Measurements from ENCODE around the gene GAS6.

GAS6 gene

DNA sequence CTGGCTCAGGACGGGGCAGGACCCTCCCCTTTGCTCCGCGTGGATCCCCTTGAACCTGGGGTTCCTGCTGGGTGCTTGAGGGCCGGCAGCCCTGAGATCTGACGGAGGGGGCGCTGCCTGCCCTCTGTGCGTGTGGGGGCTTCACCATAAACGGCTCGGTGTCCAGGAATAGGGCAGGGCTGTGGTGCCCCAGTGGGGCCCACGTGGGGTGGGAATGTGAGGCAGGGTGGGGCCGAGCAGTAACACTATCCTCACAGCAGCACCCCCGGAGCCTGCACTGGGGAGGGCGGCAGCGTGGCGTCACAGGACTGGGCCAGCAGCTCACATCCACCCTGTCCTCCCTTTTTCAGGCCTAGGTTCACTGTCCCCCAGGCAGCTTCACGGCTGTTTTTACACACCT, 38.0 kb downstream of the GAS6 start:
- no peak for TF ChIP-seq POLR2A (IDR thresholded peaks at IDR 0.05; ENCODE audit: low read depth, low read length)
- FAIRE-seq (no peak), DNase-seq (ENCODE audit: insufficient read length, low spot score) (no peak)

DNA sequence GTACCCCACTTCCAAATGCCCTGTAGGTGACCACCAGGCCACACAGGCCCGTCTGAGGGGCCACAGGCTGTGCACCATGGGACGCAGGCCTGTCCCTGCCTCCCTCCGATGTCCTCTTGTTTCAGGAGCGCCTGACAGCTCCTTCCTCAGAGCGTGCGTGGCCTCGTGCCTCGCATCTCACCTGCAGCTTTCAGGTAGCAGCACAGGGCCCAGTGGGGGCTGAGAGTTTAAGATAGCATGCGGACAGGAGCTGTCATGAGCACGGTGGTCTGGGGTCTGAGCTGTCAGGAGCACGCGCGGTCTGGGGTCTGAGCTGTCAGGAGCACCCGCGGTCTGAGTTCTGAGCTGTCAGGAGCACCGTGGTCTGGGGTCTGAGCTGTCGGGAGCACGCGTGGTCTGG, 40.1 kb downstream of the GAS6 start:
- FAIRE-seq: no peak
- TF ChIP-seq POLR2A (IDR thresholded peaks at IDR 0.05; ENCODE audit: low read depth, low read length): no peak
- DNase-seq (ENCODE audit: insufficient read length, low spot score): no peak

DNA sequence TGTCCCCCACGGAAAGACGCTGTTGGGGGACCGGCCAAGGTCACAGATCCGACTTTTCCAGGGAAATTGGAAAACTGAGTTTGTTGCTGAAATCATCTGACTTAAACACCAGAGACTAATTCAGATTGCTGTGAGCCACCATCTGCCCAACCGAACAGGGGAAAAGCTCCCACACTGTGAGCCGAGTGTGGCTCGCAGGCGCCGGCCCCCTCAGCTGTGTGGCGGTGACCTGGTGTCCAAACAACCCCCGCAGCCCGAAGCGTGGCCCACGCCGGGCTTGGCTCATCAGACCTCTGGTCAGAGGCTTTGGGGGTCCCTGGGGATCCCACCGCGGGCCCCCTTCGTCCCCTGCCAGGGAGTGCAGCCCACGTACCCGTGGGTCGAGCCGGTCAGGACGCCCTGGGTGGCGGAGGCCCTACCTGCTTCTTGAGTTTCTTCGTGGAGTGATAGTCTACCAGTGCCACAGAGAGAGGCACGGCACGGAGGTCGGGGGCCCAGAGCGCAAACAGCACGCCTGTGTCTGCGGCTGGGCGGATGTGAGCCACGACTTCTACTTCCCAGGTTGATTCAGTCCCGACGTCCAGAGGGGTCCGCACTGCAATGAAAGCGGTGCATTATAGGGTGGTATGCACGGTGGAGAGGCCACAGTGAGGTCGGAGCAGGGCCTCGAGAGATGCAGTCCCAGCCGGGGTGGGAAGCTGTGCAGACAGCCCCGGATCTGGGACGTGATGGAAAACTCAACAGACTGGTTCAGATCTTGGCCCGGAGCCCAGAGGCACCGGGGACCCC, 40.7 kb downstream of the GAS6 start:
- TF ChIP-seq POLR2A (IDR thresholded peaks at IDR 0.05; ENCODE audit: low read depth, low read length): no peak
- DNase-seq (ENCODE audit: insufficient read length, low spot score) (no peak), FAIRE-seq (no peak)

DNA sequence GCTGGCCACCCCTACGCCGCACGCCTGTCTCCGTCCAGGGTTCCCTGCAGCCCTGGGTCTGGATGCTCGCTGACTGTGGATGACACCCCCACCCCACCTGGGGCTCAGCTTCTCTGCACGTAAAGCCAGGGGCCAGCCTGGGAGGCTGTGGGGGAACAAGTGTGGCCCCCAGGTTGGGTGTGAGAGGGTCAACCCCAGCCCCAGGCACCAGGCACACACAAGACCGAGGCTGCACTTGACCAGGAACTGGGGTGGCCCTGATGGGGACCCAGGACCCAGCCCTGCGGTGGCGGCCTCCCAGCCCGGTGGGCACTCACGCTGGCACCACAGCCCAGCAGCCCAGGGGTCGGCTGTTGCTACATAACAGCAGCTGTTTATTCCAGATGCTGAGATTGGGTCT, 41.6 kb downstream of the GAS6 start:
- FAIRE-seq: no peak
- no peak for TF ChIP-seq POLR2A (IDR thresholded peaks at IDR 0.05; ENCODE audit: low read depth, low read length)
- DNase-seq (ENCODE audit: insufficient read length, low spot score): no peak

DNA sequence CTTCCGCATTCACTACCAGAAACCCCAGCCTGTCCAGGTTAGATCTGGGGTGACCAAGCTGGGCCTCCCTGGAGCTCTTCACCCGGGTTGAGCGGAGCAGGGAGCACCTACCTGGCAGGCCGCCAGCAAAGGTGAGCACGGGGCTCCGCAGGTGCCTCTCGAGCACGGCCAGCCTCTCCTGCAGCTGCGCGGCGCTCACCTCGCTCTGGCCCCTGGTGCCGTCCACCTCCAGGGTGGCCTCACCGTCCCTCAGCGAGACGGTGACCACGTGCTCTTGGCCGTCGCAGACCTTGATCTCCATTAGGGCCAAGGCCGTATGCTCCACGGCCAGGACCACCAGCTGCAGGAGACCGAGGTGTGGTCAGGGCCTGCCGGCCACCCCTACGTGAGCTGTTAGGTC, 42.0 kb downstream of the GAS6 start:
- DNase-seq (ENCODE audit: insufficient read length, low spot score) (no peak), FAIRE-seq (no peak)
- no peak for TF ChIP-seq POLR2A (IDR thresholded peaks at IDR 0.05; ENCODE audit: low read depth, low read length)

DNA sequence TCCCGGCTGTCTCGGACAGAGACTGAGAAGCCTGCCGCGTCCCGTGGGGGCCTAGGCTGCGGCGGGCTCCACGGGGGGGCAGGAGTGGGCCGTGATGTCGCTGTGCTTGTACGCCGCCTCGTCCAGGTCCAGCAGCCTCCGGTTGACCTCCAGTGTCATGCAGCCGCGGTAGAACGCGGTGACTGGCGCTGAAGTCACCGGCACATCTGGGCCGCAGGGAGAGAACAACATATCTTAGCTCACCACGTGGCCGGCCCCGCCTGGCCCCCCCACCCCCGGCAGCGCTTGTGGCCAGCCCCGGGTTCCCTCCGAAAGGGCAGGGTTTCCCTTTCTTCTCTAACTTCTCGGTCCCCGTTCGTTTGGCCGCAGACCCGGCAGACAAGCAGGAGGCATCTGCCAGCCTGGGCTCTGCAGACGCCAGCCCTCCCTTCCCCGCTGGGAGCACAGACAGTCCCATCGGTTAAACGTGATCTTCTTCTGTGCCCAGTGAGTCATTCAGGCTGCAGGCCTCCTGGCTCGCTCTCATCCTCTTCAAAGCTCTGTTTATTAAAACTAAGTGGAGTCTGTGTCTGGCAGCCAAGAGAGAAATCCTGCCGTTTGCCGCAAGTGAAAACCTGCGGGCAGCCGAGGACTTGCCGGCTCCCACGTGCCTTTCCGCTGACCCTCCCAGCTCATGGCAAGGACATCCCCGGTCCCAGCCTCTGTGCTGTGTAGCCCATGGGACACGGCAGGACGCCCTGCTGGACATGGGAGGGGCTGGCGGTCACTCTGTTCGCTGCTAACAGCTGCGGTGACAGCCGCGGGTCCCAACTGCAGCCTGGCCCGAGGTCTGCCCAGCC, 42.8 kb downstream of the GAS6 start:
- FAIRE-seq (peak; percentile 93), DNase-seq (ENCODE audit: insufficient read length, low spot score) (peak; percentile 100)
- 0 out of 2 replicates have a peak, but pooled peaks have one; percentile 19 for TF ChIP-seq POLR2A (IDR thresholded peaks at IDR 0.05; ENCODE audit: low read depth, low read length)

DNA sequence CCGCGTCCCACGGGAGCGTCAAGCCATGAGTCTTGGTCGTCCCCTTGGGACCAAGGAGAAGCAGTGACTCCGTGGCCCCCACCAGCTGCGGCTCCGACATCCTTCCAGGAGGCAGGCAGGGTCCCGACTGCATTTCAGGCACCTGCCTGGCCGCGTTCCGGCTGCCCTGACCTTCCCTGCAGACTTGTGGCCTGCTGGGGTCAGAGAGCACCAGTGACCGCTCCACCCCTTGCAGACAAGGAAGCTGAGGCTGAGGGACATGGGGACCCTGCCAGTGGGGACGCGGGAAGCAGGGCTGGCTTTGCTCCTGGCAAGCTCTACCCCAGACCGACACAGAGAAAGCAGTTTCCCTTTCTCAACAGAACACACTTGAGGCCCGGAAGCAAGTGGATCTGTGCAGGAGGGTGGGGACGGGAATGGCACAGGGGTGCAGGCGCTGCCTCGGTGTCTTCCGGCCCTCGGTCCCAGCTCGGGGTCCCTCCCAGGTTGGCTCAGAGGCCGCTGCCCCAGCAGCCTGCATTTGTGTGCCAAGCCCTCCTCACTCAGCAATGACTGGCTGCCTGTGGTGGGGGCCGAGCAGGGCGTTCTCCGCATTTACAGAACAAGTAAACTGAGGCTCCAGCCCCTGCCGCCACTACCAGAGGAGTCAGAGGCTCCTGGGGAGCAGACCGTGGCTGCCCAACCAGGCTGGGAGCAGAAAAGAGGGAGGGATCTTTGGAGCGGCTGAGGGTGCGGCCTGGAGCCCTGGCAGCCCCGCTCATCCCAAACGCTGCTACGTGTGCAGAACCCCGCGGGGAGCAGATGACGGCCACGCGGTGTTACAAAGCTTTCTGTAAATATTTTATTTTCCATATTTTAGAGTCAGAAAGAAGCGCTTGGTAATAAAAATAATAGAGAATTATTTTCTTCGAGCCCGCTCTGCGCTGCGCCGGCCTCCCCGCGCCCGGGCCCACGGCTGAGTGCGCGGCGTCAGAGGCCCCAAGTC, 43.9 kb downstream of the GAS6 start:
- TF ChIP-seq POLR2A (IDR thresholded peaks at IDR 0.05; ENCODE audit: low read depth, low read length): no peak
- no peak for DNase-seq (ENCODE audit: insufficient read length, low spot score)
- FAIRE-seq: no peak

DNA sequence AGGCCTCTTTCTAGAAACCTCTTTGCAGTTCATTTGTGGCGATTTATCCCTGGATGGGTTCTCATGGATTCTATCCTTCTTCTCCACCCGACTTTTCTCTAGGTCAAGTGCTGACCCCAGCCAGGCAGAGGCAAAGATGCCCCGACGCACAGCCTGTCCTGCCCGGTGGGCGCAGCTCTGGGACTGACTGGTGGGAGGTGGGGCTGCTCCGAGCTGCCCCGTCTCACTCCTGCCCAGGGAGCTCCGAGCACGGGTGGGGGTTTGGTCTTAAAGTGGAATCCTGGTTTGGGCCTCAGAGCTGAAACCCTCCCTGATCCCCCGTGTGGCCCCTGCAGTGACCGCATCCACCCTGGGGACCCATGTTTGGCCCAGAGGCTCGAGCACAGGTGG, 44.5 kb downstream of the GAS6 start:
- FAIRE-seq: no peak
- no peak for TF ChIP-seq POLR2A (IDR thresholded peaks at IDR 0.05; ENCODE audit: low read depth, low read length)
- no peak for DNase-seq (ENCODE audit: insufficient read length, low spot score)

DNA sequence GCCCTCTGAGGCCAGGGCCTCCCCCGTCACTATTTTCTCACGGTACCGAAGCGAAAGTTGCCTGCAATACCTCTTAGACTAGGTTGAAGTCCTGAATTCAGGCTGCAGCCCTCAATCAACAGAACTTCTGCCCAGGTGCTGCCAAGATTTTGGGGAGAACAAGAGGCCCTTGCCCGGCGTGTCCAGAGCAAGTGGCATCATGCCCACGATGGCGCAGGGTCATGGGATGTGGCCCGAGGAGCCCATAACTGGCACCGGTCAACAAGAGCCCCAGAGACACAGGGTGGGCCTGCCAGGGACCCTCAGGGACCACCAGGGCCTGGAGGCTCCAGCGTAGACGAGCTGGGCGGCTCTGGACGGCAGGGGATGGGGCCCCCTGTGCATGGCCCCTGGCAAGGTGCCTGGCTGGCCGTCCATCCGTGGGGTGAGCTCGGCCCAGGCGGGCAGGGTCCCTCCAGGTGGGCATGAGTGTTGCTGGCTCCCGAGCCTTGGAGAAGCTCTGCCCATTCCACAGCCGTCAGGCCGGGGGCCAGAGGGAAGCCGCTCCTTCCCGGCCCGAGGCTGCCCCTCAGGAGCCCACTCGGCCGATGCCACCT, 45.1 kb downstream of the GAS6 start:
- TF ChIP-seq POLR2A (IDR thresholded peaks at IDR 0.05; ENCODE audit: low read depth, low read length): no peak
- FAIRE-seq: no peak
- DNase-seq (ENCODE audit: insufficient read length, low spot score): no peak

DNA sequence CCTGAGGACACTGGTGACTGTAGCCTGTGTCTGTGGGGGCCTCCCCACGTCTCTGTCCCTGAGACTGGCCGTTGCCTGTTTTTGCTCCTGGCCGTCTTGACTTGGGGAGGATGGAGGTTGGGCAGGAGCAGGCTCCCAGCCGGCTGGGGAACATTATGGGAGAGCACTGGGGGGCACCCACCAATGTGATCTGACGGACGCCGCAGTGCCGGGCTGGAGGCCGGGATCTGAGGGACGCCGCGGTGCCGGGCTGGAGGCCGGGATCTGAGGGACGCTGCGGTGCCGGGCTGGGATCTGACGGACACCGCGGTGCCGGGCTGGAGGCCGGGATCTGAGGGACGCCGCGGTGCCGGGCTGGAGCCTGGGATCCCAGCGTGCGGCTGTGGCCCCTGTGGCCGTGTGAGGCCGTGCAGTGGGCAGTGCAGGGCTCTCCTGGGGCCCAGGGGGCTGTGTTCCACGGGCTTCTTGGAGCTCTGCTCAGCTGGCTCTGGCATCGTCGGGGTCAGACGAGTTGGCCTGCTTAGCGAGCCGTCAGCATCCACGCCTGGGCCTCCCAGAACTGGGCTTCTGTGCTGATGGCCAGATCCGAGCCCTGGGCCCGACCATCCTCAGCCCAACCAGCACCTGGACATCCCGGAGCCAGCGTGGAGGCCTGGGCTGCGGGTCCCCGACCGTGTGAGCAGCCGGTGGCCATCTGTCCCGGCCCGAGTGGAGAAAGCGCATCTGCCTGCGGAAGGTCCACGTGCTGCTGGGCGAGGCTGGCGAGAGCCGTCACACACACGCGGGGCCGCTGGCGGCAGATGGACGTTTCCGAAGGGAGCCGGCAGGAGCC, 45.8 kb downstream of the GAS6 start:
- no peak for FAIRE-seq
- TF ChIP-seq POLR2A (IDR thresholded peaks at IDR 0.05; ENCODE audit: low read depth, low read length): no peak
- DNase-seq (ENCODE audit: insufficient read length, low spot score): no peak

DNA sequence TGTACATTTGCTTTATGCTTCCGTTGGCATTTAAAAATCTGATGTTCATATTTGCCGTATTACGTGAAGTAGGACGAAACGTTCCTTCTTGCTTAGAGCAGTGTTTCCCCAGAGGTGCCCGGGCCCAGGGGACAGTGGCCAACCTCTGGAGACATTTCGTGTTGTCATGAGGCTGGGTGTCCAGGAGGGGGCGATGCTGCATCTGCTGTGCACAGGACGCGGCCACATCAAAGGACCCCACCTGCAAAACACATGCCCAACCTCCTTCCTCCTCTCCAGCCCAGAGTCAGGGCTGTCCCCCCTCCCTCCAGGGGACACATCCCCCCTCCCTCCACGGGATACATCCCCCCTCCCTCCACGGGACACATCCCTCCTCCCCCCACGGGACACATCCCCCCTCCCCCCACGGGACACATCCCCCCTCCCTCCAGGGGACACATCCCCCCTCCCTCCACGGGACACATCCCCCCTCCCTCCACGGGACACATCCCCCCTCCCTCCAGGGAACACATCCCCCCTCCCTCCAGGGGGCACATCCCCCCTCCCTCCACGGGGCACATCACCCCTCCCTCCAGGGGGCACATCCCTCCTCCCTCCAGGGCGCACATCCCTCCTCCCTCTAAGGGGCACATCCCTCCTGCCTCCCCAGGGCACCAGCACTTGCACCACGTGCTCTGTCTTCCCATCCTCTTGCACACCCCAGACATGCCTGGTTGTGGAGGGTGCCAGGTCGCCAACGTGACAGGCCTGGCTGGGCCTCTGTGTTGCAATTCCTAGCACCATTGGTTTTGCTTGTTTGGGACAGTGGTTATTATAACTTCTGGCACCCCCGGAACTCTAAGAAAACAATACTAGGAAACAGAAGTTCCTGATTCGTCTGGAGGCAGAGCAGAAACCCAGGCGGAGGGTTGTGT, 46.7 kb downstream of the GAS6 start:
- DNase-seq (ENCODE audit: insufficient read length, low spot score): peak; percentile 87
- peak; percentile 81 for FAIRE-seq
- no peak for TF ChIP-seq POLR2A (IDR thresholded peaks at IDR 0.05; ENCODE audit: low read depth, low read length)
